Measurements from ENCODE around the gene CHPF2. TPM values are rescaled to one million over a fixed set of nuclear protein-coding genes. Genes with fewer than 3 reads are reported as not detected.

Gene CHPF2
- total RNA-seq, 1 donor from 2014 or later: 37.2 TPM

DNA sequence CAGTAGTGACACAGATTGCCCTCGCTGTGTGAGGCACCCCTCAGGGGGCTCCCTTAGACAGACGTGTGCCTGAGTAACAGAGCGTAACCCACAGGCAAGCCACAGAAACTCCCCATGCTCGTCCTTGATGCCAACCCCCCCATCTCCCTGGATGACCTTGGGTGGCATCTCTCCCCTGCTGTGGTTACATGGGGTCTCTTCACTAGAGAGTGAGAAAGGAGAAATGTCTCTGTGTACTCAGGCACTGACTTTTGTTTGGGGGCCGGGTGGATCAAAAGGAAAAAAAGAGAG is 44.1 kb upstream of the CHPF2 start:
- TF ChIP-seq, protein P1, sequence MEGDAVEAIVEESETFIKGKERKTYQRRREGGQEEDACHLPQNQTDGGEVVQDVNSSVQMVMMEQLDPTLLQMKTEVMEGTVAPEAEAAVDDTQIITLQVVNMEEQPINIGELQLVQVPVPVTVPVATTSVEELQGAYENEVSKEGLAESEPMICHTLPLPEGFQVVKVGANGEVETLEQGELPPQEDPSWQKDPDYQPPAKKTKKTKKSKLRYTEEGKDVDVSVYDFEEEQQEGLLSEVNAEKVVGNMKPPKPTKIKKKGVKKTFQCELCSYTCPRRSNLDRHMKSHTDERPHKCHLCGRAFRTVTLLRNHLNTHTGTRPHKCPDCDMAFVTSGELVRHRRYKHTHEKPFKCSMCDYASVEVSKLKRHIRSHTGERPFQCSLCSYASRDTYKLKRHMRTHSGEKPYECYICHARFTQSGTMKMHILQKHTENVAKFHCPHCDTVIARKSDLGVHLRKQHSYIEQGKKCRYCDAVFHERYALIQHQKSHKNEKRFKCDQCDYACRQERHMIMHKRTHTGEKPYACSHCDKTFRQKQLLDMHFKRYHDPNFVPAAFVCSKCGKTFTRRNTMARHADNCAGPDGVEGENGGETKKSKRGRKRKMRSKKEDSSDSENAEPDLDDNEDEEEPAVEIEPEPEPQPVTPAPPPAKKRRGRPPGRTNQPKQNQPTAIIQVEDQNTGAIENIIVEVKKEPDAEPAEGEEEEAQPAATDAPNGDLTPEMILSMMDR (IDR thresholded peaks at IDR 0.05): no peak
- ATAC-seq (no peak), DNase-seq (no peak)
- H3K27me3 ChIP-seq: no peaks in the 10 kb centered on the region
- no peak overlapping the region for H3K4me3 ChIP-seq
- no peaks in the 10 kb centered on the region for H3K4me1 ChIP-seq
- H3K27ac ChIP-seq: no peak overlapping the region
- no peaks in the 10 kb centered on the region for H3K36me3 ChIP-seq
- no peaks in the 10 kb centered on the region for H3K9me3 ChIP-seq
- intact Hi-C loops (cut with DNase I): no loop called here

DNA sequence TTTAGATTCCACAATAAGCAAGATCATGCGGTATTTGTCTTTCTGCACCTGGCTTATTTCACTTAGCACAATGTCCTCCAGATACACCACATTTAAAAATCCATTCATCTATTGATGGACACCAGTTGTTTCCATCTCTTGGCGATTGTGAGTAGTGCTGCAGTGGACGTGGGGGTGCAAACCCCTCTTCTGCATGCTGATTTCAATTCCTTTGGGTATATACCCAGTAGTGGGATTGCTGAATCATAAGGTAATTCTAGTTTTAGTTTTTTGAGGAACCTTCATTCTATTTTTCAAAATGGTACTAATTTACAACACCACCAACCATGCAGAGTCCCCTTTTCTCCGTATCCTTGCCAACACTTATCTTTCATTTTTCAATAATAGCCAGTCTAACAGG is 43.2 kb upstream of the CHPF2 start:
- no peaks in the 10 kb centered on the region for H3K27me3 ChIP-seq
- no peaks in the 10 kb centered on the region for H3K36me3 ChIP-seq
- no peak for DNase-seq
- no peaks in the 10 kb centered on the region for H3K4me1 ChIP-seq
- intact Hi-C loops (cut with DNase I): no loop called here
- no peak overlapping the region for H3K4me3 ChIP-seq
- no peak overlapping the region for H3K27ac ChIP-seq
- TF ChIP-seq, protein P1 (IDR thresholded peaks at IDR 0.05): no peak
- no peak for ATAC-seq
- H3K9me3 ChIP-seq: no peaks in the 10 kb centered on the region

DNA sequence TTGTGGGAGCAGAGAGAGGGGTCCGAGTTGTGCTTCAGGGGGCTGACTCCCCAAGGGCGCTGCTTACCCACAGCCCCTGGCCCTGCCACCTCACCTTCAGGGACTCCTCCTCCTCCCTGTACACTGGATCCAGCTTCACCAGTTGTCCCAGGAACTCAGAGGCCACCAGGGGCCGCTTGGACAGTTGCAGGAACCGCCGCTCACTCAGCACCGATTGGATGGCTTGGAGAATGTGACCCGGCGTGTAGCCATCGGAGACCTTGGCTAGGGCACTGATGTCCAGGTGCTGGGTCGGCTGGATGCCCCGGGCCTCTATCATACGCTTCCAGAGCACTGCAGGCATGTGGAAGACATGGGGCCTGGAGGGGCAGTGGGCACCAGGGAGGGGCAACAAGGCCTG is 40.7 kb upstream of the CHPF2 start:
- H3K36me3 ChIP-seq: no peaks in the 10 kb centered on the region
- no peaks in the 10 kb centered on the region for H3K4me1 ChIP-seq
- TF ChIP-seq, protein P1 (IDR thresholded peaks at IDR 0.05): no peak
- intact Hi-C loops (cut with DNase I): no loop called here
- no peaks in the 10 kb centered on the region for H3K9me3 ChIP-seq
- DNase-seq (no peak), ATAC-seq (no peak)
- H3K4me3 ChIP-seq: no peak overlapping the region
- H3K27me3 ChIP-seq: no peaks in the 10 kb centered on the region
- no peak overlapping the region for H3K27ac ChIP-seq

DNA sequence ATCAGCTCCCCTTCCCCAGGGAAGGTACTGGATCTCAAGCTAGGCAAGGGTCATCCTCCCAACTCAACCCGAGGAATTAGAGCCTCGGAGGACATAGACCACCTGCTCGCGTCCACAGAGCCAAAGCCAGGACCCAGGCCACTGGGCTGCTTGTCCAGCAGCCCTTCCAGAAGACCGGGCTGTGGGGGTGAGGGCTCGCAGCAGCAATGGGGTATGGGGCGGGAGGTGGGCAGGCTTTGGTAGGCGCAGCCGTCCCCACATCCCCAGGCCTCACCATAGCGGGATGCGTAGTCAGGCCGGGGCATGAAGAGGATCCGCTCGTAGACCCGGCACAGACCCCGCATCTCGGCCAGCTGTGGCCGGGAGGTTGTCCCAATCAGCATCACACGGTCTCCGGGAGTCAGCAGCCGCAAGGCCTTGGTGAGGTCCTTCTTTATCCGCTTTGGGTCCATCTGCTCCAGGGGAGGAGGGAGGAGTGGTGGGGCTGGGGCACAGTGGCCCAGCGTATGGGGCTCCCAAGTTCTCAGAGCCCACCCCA is 40.2 kb upstream of the CHPF2 start:
- no peaks in the 10 kb centered on the region for H3K27me3 ChIP-seq
- H3K27ac ChIP-seq: no peak overlapping the region
- no peaks in the 10 kb centered on the region for H3K4me1 ChIP-seq
- TF ChIP-seq, protein P1 (IDR thresholded peaks at IDR 0.05): no peak
- intact Hi-C loops (cut with DNase I): no loop called here
- ATAC-seq (no peak), DNase-seq (no peak)
- no peaks in the 10 kb centered on the region for H3K36me3 ChIP-seq
- no peak overlapping the region for H3K4me3 ChIP-seq
- no peaks in the 10 kb centered on the region for H3K9me3 ChIP-seq

DNA sequence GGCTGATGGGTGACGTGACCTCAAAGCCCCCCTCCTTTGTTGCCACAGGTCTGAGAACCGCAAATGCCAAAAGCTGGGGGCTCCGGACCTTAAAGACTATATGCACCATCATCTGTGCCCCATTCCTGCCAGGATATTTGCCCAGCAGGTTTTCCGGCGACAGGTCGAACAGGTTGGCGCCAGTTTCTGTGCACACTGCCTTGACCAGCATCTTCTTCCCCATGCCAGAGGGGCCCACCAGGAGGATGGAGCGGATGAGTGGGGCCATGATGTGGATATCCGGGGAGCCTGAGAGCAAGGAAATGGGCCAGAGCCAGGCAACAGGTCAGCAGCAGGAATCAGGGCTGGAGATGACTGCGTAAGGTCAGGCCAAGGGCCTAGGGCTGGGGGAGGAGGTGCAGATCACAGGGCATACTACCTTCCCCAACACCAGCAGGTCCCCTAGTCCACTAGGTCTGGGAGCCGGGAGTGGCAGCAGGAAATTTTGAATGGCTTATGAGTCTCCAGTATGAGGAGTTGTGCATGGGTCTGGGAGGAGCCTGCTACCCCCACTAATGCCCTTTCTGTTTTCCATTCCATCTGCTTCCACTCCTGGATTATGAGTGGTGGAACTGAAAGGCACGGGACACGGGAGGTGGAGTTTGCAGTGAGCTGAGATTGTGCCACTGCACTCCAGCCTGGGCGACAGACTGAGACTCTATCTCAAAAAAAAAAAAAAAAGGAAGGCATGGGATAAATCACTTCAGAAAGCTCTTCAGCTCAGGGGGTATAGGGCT is 38.9 kb upstream of the CHPF2 start:
- DNase-seq (no peak), ATAC-seq (no peak)
- intact Hi-C loops (cut with DNase I): no loop called here
- TF ChIP-seq, protein P1 (IDR thresholded peaks at IDR 0.05): no peak
- no peaks in the 10 kb centered on the region for H3K4me1 ChIP-seq
- no peaks in the 10 kb centered on the region for H3K9me3 ChIP-seq
- H3K4me3 ChIP-seq: no peak overlapping the region
- no peaks in the 10 kb centered on the region for H3K27me3 ChIP-seq
- H3K36me3 ChIP-seq: no peaks in the 10 kb centered on the region
- no peak overlapping the region for H3K27ac ChIP-seq
